ENCODE results near the gene FAM240B. TPM values are rescaled to one million over a fixed set of nuclear protein-coding genes. Genes with fewer than 3 reads are reported as not detected.

FAM240B gene
- total RNA-seq, 2 donors from 2014 or later = not detected

- Mint-ChIP-seq H3K27ac (no peak overlapping the region), H3K36me3 (ENCODE audit: low read depth) (no peaks in the 10 kb centered on the region), H3K9me3 (no peaks in the 10 kb centered on the region), H3K27me3 (peaks cover 3% of the 10 kb centered on the region), H3K4me1 (no peaks in the 10 kb centered on the region), H3K4me3 (no peak overlapping the region)
- ATAC-seq (replicated peaks) = no peak
Observed at GRCh38 chr9:38670542-38671371, 49.2 kb downstream of the FAM240B start.

- Mint-ChIP-seq H3K4me1 (no peaks in the 10 kb centered on the region), H3K4me3 (no peak overlapping the region), H3K36me3 (ENCODE audit: low read depth) (no peaks in the 10 kb centered on the region), H3K27me3 (peaks cover 3% of the 10 kb centered on the region), H3K9me3 (no peaks in the 10 kb centered on the region), H3K27ac (no peak overlapping the region)
- no peak for ATAC-seq (replicated peaks)
Observed at GRCh38 chr9:38668791-38669466, 51.0 kb downstream of the FAM240B start.

GRCh38 chr9:38662763-38663593 is 57.0 kb downstream of the FAM240B start:
- H3K27me3 Mint-ChIP-seq = peaks cover 16% of the 10 kb centered on the region
- H3K36me3 Mint-ChIP-seq (ENCODE audit: low read depth) = no peaks in the 10 kb centered on the region
- H3K27ac Mint-ChIP-seq = no peak overlapping the region
- no peak overlapping the region for H3K4me3 Mint-ChIP-seq
- ATAC-seq (replicated peaks) = no peak
- H3K9me3 Mint-ChIP-seq = no peaks in the 10 kb centered on the region
- no peaks in the 10 kb centered on the region for H3K4me1 Mint-ChIP-seq

GRCh38 chr9:38659538-38659937 is 60.4 kb downstream of the FAM240B start:
- peaks cover 33% of the 10 kb centered on the region for H3K27me3 Mint-ChIP-seq
- no peak for ATAC-seq (replicated peaks)
- H3K36me3 Mint-ChIP-seq (ENCODE audit: low read depth) = no peaks in the 10 kb centered on the region

GRCh38 chr9:38656896-38657295 is 63.0 kb downstream of the FAM240B start:
- no peak for ATAC-seq (replicated peaks)
- no peaks in the 10 kb centered on the region for H3K36me3 Mint-ChIP-seq (ENCODE audit: low read depth)
- H3K4me1 Mint-ChIP-seq = no peaks in the 10 kb centered on the region
- H3K4me3 Mint-ChIP-seq = no peak overlapping the region
- H3K27ac Mint-ChIP-seq = no peak overlapping the region
- no peaks in the 10 kb centered on the region for H3K9me3 Mint-ChIP-seq
- peaks cover 30% of the 10 kb centered on the region for H3K27me3 Mint-ChIP-seq

More at GRCh38 chr9:38659538-38659937, 60.4 kb downstream of the FAM240B start:
- no peak overlapping the region for H3K4me3 Mint-ChIP-seq
- H3K9me3 Mint-ChIP-seq = no peaks in the 10 kb centered on the region
- H3K4me1 Mint-ChIP-seq = no peaks in the 10 kb centered on the region
- H3K27ac Mint-ChIP-seq = no peak overlapping the region

- Mint-ChIP-seq H3K4me3 (no peak overlapping the region), H3K9me3 (no peaks in the 10 kb centered on the region), H3K27me3 (peaks cover 24% of the 10 kb centered on the region), H3K36me3 (ENCODE audit: low read depth) (no peaks in the 10 kb centered on the region), H3K27ac (no peak overlapping the region), H3K4me1 (no peaks in the 10 kb centered on the region)
- no peak for ATAC-seq (replicated peaks)
Observed at GRCh38 chr9:38652486-38652885, 67.4 kb downstream of the FAM240B start.

- ATAC-seq (replicated peaks) = no peak
Observed at GRCh38 chr9:38652044-38652443, 67.9 kb downstream of the FAM240B start.

GRCh38 chr9:38651400-38652042 is 68.4 kb downstream of the FAM240B start:
- H3K4me1 Mint-ChIP-seq = no peaks in the 10 kb centered on the region
- peak; percentile 39 for ATAC-seq (replicated peaks)
- no peaks in the 10 kb centered on the region for H3K36me3 Mint-ChIP-seq (ENCODE audit: low read depth)
- peaks cover 22% of the 10 kb centered on the region for H3K27me3 Mint-ChIP-seq
- H3K9me3 Mint-ChIP-seq = no peaks in the 10 kb centered on the region
- H3K27ac Mint-ChIP-seq = no peak overlapping the region
- H3K4me3 Mint-ChIP-seq = no peak overlapping the region

More at GRCh38 chr9:38652044-38652443, 67.9 kb downstream of the FAM240B start:
- Mint-ChIP-seq H3K27ac (no peak overlapping the region), H3K9me3 (no peaks in the 10 kb centered on the region), H3K27me3 (peaks cover 24% of the 10 kb centered on the region), H3K4me3 (no peak overlapping the region), H3K36me3 (ENCODE audit: low read depth) (no peaks in the 10 kb centered on the region), H3K4me1 (no peaks in the 10 kb centered on the region)

- ATAC-seq (replicated peaks) = no peak
- H3K9me3 Mint-ChIP-seq = no peaks in the 10 kb centered on the region
- H3K4me3 Mint-ChIP-seq = no peak overlapping the region
- H3K36me3 Mint-ChIP-seq (ENCODE audit: low read depth) = no peaks in the 10 kb centered on the region
- H3K27ac Mint-ChIP-seq = no peak overlapping the region
- H3K4me1 Mint-ChIP-seq = no peaks in the 10 kb centered on the region
- H3K27me3 Mint-ChIP-seq = peaks cover 14% of the 10 kb centered on the region
Observed at GRCh38 chr9:38650564-38650963, 69.4 kb downstream of the FAM240B start.

- H3K27ac Mint-ChIP-seq = no peak overlapping the region
- H3K9me3 Mint-ChIP-seq = no peaks in the 10 kb centered on the region
- no peaks in the 10 kb centered on the region for H3K4me1 Mint-ChIP-seq
- H3K27me3 Mint-ChIP-seq = peaks cover 8% of the 10 kb centered on the region
- no peak overlapping the region for H3K4me3 Mint-ChIP-seq
- H3K36me3 Mint-ChIP-seq (ENCODE audit: low read depth) = no peaks in the 10 kb centered on the region
- ATAC-seq (replicated peaks) = no peak
Observed at GRCh38 chr9:38649731-38650363, 70.1 kb downstream of the FAM240B start.

GRCh38 chr9:38644601-38645000 is 75.3 kb downstream of the FAM240B start:
- no peak overlapping the region for H3K27ac Mint-ChIP-seq
- ATAC-seq (replicated peaks) = no peak

More at GRCh38 chr9:38644601-38645000, 75.3 kb downstream of the FAM240B start:
- H3K4me3 Mint-ChIP-seq = no peak overlapping the region
- H3K9me3 Mint-ChIP-seq = no peaks in the 10 kb centered on the region
- peaks cover 4% of the 10 kb centered on the region for H3K27me3 Mint-ChIP-seq
- H3K4me1 Mint-ChIP-seq = no peaks in the 10 kb centered on the region
- no peaks in the 10 kb centered on the region for H3K36me3 Mint-ChIP-seq (ENCODE audit: low read depth)
